GM21576 (cell line): ENCODE results near the gene SPATA32.

Experiments used
- ATAC-seq: cut with Tn5 transposase; IDR thresholded peaks from one replicate; pipeline ENCODE4 v1.9.1; 2021; ENCODE audit warnings: mild to moderate bottlenecking, moderate library complexity; ENCODE audit not compliant: unreplicated experiment

The SPATA32 gene

GRCh38 chr17:45247429-45248131, 14.3 kb downstream of the SPATA32 start:
- ATAC-seq: peak; percentile 66

GRCh38 chr17:45246861-45247428, 14.9 kb downstream of the SPATA32 start:
- ATAC-seq: no peak

- no peak for ATAC-seq
These were observed 15.6 kb downstream of the SPATA32 start for GRCh38 chr17:45246338-45246737.

DNA sequence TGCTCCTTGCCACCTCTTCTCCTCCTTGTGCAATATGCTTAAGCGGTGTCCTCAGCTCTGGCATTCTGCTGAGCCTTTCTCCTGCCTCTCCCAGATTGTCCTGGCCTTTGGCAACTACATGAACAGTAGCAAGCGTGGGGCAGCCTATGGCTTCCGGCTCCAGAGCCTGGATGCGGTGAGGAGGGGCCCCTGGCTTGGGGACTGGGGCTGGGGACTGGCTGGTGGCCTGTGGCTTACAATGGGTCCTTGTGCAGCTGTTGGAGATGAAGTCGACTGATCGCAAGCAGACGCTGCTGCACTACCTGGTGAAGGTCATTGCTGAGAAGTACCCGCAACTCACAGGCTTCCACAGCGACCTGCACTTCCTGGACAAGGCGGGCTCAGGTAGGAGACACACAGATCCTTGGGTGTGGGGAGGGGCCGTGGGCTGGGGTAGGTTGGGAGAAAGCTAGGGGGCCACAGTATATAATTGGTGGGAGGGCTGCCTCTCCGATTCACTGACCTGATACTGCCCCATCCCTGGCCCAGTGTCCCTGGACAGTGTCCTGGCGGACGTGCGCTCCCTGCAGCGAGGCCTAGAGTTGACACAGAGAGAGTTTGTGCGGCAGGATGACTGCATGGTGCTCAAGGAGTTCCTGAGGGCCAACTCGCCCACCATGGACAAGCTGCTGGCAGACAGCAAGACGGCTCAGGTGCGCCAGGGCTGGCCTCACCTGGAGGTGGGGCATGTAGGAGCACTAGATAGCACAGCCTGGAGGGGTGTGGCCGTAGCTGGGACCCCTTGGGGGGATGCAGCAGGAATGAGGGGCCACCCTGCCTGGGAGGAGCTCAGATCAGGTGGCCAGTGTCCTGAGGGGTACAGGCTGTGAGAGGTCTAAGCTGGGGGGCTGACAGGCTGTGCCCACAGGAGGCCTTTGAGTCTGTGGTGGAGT, 16.9 kb downstream of the SPATA32 start:
- no peak for ATAC-seq

- ATAC-seq: no peak
These were observed 18.1 kb downstream of the SPATA32 start for GRCh38 chr17:45243750-45244149.

- ATAC-seq: no peak
These were observed 19.9 kb downstream of the SPATA32 start for GRCh38 chr17:45242029-45242414.

- ATAC-seq: no peak
These were observed 20.4 kb downstream of the SPATA32 start for GRCh38 chr17:45241328-45242028.

GRCh38 chr17:45240905-45241327, 21.0 kb downstream of the SPATA32 start:
- no peak for ATAC-seq

DNA sequence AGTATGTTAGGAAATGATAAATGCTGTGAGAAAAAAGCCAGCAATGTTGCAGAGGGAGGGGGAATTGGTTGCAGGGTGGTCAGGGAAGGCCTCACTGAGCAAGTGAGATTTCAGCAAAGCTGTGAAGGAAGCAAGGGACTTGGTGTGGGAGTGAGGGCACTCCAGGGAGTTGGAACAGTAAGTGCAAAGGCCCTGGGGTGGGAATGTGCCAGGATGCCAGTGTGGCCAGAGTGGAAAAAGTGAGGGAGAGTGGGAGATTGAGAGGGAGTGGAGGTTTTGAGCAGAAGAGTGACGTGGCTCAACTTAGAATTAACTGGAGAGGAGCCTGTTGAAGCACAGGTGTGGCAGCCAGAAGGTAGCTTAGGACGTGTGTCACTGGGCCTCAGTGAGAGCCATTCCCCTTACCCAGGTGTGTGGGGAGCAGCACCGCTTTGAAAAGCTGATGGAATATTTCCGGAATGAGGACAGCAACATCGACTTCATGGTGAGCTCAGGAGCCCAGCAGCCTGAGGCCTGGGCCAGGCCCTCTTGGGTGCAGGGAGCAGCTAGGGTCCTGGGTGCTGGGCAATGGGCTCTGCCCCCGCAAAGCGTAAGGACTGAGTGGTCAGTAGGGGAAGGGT, 23.6 kb downstream of the SPATA32 start:
- no peak for ATAC-seq

DNA sequence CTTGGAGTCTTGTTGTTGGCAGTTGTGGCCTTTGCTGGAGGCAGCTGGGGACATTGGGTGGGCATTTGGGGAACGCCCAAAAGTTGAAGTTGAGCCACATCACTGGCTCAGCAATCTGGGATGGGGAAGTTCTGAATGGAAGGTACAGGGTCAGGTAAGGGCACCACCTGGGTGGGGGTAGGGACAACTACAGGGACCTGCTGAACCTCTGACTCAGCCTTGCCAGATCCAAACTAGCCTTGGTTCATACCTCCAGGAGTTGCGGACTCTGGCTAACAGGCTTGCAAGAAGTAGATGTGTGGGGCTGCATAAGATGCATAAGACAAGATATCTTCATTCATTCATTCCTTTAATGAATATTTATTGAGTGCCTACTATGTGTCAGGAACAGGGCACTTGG, 24.2 kb downstream of the SPATA32 start:
- no peak for ATAC-seq

DNA sequence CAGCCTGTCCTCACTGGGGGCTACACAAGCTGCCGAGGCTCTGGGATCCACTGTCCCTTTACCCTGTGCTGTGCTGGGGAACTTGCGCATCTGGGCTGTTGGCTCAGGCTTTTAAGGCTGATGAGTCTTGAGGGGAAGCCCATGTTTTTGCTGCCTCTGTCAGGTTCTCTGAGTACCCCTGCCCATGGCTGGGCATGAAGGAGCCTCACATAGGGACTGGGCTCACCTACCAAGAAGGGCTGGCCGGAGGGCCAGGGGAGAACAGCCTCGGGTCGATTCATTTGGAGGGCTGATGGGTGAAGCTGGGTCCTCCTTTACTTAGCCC, 25.6 kb downstream of the SPATA32 start:
- no peak for ATAC-seq

DNA sequence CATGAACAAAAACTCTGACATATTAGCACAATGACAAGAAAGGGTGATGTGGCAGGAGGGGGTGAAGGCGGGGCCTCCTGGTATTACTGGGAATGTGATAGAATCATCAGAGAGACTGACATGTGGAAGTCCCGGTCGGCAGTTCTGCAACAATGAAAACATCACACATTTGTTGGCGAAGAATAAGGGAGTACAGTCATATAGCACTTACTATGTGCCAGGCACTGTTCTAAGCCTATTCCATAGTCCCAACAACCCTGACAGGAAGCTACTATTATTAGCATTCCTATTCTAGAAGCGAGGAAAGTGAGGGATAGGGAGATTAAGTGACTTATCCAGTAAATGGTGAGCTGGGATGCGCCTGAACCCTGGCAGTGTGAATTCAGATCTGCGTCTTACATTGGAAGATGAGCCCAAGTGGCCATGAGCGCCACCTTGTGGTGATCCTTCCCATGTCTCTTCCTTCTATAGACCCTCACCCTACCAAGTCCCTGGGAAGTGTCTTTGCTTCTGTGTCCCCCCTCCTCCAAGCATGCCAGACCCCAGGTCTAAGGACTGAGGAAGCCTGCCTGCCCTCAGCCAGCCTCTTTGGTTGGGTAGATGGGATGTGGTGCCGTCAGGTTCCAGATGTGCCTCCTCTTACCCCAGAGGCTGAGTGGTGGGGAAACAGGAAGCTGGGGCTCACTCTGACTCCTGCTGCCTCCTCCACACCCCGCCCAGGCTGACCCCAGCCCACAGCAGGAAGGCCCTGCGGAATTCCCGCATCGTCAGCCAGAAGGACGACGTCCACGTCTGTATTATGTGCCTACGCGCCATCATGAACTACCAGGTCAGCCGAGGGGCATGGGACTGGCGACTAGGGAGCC, 26.2 kb downstream of the SPATA32 start:
- ATAC-seq: no peak

GRCh38 chr17:45234641-45235415, 27.1 kb downstream of the SPATA32 start:
- ATAC-seq: no peak

GRCh38 chr17:45233423-45233924, 28.4 kb downstream of the SPATA32 start:
- ATAC-seq: no peak

- ATAC-seq: no peak
These were observed 29.1 kb downstream of the SPATA32 start for GRCh38 chr17:45232514-45233422.

DNA sequence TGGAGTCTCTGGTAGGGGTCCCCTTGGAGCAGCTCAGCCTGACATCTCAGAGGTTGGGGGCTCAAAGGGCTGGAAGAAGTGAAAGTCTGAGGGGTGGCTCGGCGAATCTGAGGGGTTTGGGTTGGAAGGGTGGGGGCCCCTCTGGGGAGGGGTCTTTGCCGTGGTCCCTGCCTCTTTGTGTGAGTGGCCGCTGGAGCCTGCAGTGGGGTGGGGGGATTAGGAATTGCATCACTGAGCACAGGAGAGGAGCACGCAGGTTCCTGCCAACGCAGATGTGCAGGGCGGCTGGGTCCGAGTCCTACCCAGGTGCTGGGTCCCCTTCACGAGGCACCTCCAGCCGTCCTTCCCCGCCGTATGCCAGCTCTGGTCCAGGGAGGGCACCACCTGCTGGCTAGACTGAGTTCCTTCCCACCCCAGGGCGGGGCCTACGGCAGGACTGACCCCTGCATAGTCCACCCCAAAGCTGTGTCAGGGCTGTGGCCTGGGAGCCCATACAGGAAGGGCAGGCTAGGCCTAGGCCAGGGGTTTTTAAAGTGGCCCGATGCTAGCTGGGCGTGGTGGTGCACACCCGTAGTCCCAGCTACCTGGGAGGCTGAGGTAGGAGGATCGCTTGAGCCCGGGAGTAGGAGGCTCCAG, 30.3 kb downstream of the SPATA32 start:
- no peak for ATAC-seq

GRCh38 chr17:45230787-45231480, 31.0 kb downstream of the SPATA32 start:
- ATAC-seq: no peak
